DLD1 (cell line): ENCODE data around the gene EXD2.
"Not testable (repeated sequence)": the region's sequence is repeated elsewhere in the genome, so short reads cannot be mapped to it uniquely, and the experiment has no call there.

Experiments
- in situ Hi-C: cut with HindIII; loops from 2 replicates; pipeline ENCODE4 v1.10.0; 2017; ENCODE audit warnings: low sequenced_read_pairs

EXD2 gene

GRCh38 chr14:69193721-69194120, 2.4 kb downstream of the EXD2 start:
- in situ Hi-C loops = loop anchor here (5.0 kb wide), 1 partner anchor 56 kb away; no protein-coding TSS in a partner anchor

GRCh38 chr14:69199786-69200185, 8.5 kb downstream of the EXD2 start:
- in situ Hi-C loops = no loop called here

GRCh38 chr14:69204753-69205152, 13.5 kb downstream of the EXD2 start:
- in situ Hi-C loops = no loop called here

- in situ Hi-C loops = no loop called here
Measured at GRCh38 chr14:69207435-69208041, 16.2 kb downstream of the EXD2 start.

GRCh38 chr14:69208666-69209065, 17.4 kb downstream of the EXD2 start:
- in situ Hi-C loops = no loop called here

GRCh38 chr14:69214393-69214792, 23.1 kb downstream of the EXD2 start:
- in situ Hi-C loops = no loop called here

GRCh38 chr14:69217663-69218062, 26.4 kb downstream of the EXD2 start:
- in situ Hi-C loops = not testable (repeated sequence)

GRCh38 chr14:69224946-69225345, 33.6 kb downstream of the EXD2 start:
- in situ Hi-C loops = no loop called here

- in situ Hi-C loops = no loop called here
Measured at GRCh38 chr14:69226178-69226577, 34.9 kb downstream of the EXD2 start.

GRCh38 chr14:69226736-69227135, 35.4 kb downstream of the EXD2 start:
- in situ Hi-C loops = no loop called here

GRCh38 chr14:69231486-69231885, 40.2 kb downstream of the EXD2 start:
- in situ Hi-C loops = no loop called here

- in situ Hi-C loops = no loop called here
Measured at GRCh38 chr14:69232388-69232787, 41.1 kb downstream of the EXD2 start.

- in situ Hi-C loops = no loop called here
Measured at GRCh38 chr14:69234106-69234505, 42.8 kb downstream of the EXD2 start.

GRCh38 chr14:69235708-69236107, 44.4 kb downstream of the EXD2 start:
- in situ Hi-C loops = no loop called here

GRCh38 chr14:69237142-69237541, 45.8 kb downstream of the EXD2 start:
- in situ Hi-C loops = no loop called here

- in situ Hi-C loops = no loop called here
Measured at GRCh38 chr14:69237584-69237983, 46.3 kb downstream of the EXD2 start.

- in situ Hi-C loops = no loop called here
Measured at GRCh38 chr14:69238883-69239282, 47.6 kb downstream of the EXD2 start.

GRCh38 chr14:69240527-69241173, 49.4 kb downstream of the EXD2 start:
- in situ Hi-C loops = no loop called here

- in situ Hi-C loops = no loop called here
Measured at GRCh38 chr14:69241577-69241976, 50.3 kb downstream of the EXD2 start.

GRCh38 chr14:69242311-69243224, 51.3 kb downstream of the EXD2 start:
- in situ Hi-C loops = no loop called here

GRCh38 chr14:69244946-69245345, 53.6 kb downstream of the EXD2 start:
- in situ Hi-C loops = no loop called here

GRCh38 chr14:69246331-69246730, 55.0 kb downstream of the EXD2 start:
- in situ Hi-C loops = no loop called here
